Endothelial cell of coronary artery (primary cell): ENCODE data around the gene RASSF1. TPM values are rescaled to one million over a fixed set of nuclear protein-coding genes. Genes with fewer than 3 reads are reported as not detected.

ENCODE experiments used
- total RNA-seq: library from RNA; depleted of rRNA; stranded (reverse); fragments of >200 nt; gene quantifications from 2 replicates; pipeline ENCODE4 v1.2.3, GENCODE V29; 2014

RASSF1 gene
- total RNA-seq = 12.7 and 24.0 TPM in 2 replicates

GRCh38 chr3:50340448-50341329 lies at the start of gene RASSF1:
RASSF1 (minus strand) TSS chr3:50340836; CDS start chr3:50340805, 31 bp downstream.

DNA sequence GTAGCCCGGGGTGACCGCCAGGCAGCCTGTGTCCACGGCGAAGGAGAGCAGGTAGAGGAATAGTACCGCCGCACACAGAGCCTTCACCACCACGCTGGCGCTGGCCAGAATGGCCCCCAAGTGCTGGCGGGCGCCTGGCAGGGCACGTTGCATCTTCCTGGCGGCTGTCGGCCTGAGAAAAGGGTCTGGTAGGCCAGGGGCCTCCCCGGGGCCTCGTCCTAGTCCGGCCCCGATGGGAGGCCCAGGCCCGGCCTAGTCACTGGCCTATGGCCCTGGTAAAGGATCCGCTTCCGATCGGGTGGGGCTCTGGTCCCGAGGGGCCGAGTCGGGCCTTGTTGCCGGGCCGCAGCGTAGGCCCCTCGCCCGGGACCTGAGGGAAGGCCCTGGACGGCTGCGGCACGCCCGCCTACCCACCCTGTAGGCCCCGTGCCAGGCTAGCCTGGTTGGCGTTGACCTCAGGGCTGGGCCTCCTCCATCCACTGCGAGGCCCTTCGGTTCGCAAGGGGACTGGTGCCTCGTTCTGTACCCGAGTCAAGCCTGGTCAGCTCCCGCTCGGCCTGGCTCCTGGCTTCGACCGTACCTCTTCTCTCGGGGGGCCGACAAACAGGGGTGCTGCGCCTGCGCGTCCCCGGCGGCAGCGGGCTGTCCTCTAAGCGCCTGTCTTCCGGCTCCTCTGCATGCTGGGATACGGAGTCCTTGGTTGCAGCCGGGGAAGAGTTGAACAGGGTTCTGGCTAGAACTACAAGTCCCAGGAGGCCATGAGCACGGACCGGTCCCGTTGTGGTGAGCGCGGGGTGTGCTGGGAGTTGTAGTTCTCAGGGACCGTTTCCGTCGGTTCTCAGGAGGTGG lies 18.5 kb upstream of the RASSF1 start, which contains the start of gene TMEM115:
Gene TMEM115, minus strand, starts transcription at position 611 of the 849 bp plus-strand sequence. Its CDS starts 458 bp downstream, at position 153.

GRCh38 chr3:50350527-50351322 lies 10.1 kb upstream of the RASSF1 start, which contains the start of the genes CYB561D2 and NPRL2:
CYB561D2 (plus strand) TSS chr3:50350862; CDS start chr3:50351434, 572 bp downstream.
NPRL2 (minus strand) TSS chr3:50350775; CDS start chr3:50350652, 123 bp downstream.

DNA sequence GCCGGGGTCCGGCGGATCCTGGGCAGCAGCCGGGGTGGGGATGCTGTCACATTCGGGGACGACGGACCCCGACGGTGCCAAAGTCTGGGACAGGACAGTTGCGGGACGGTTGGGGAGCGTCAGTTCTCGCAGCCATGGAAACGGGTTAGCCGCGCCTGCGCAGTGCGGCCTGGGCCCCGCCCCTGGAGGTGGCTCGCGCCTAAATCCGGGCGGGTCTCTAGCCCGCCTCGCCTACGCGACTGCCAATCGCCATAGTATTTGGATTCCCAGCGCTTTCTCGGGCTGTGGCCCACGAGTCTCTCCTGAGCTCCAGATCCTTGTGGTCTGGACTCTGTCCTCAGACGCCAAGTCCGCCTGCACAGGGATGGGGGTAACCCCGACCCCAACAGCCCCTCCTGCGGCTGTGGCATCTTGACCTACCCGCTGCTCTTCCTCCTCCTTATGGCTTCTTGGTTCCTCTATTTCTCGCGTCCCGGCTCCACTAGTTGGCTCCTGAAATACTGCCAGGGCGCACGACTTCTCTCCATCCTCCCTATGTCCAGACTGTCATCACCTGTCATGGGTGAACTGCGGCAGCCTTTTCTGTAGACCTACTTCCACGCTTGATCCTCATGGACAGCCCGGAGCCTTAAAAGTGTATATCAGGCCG lies 5.1 kb upstream of the RASSF1 start, which contains the start of gene ZMYND10:
Gene ZMYND10, minus strand, starts transcription at position 147 of the 649 bp plus-strand sequence. CDS start 153 bp downstream, outside the sequence.

GRCh38 chr3:50327943-50328691 lies 12.5 kb downstream of the RASSF1 start, which contains the start of gene TUSC2:
TUSC2 (minus strand) TSS chr3:50328223; CDS start chr3:50328099, 124 bp downstream.

GRCh38 chr3:50322386-50323091 lies 18.1 kb downstream of the RASSF1 start, which contains the start of gene HYAL2:
HYAL2 (minus strand) TSS chr3:50322745; CDS start chr3:50320489, 2,256 bp downstream.

DNA sequence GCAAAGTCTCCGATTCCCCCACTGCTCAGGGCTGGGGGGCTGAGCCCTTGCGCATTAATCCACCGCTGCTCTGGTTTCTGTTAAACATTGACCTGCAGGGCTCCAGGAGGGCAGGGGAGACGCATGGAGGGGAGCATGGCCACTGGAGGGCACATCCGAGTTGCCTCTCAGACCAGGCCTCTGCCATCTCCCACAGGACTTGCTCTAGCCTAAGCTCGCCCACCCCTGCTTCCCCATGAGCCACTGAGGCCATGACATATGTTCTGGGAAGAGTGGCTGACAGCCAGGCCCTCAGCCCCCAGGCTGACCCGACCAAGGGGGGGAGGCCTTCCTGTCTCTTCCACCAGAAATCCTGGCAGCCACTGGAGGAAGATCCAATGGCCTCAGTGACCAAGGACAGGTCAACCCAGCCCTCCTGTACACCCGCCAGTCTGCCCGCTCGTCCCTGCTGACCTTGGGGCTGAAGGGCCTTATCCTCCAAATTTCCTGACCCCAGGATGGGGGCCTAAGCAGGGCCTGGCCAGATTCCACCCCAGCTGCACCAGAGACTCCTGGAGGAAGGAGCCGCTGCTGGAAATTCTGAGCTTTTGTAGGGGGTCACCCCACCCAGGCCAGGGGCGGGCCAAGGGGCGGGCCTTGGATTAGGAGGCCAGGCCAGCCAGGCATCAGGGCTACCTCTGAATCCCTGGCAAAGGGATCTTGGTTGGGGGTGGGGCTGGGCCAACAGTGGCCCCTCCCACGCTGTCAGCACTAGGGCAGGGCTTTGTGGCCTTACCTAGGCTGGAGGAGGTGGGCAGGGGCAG lies 37.4 kb downstream of the RASSF1 start, which contains the start of gene HYAL1:
Gene HYAL1, minus strand, starts transcription at position 562 of the 803 bp plus-strand sequence. CDS start 618 bp downstream, outside the sequence.

DNA sequence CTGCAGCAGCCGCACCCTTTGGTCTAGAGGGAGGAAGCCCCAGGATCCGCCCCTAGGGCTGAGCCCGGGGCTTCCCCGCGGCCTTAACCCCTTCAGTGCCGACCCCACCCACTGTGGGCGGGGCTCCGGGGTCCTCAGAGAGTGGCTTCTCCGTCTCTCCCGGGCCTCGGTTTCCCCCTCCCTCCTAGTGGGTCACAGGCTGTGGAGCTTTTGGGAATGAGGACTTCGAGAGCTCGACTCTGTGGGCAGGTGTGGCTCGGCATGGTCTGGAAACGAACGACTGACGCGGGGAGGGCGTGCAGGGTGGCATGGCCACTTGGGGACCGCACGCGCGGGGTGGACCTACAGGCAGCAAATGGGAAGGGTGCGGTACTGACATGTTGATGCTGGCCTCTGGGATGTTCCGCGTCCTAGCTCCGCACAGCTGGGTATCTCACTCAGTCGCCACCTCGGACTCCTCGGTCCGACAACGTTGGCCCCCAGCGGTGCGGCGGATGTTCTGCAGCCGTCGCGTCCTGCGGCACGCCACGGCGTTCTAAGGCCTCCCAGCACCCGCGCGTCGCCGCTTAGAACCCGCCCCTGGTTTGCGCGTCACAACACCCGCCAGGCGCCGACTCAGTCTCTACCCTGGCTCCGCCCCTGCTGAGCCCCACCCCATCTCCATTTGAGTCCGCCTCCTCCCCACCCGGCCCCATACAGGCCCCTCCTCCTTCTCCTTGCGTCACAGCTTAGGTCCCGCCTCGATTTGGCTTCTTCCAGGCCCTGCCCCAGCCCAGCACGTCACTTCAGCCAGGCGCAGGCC lies 41.6 kb downstream of the RASSF1 start, which contains the start of the genes HYAL3 and NAA80:
Gene HYAL3, minus strand, starts transcription at position 570 of the 802 bp plus-strand sequence. CDS start 3,803 bp downstream, outside the sequence.
Gene NAA80, minus strand, starts transcription at position 570 of the 802 bp plus-strand sequence. CDS start 1,942 bp downstream, outside the sequence.

DNA sequence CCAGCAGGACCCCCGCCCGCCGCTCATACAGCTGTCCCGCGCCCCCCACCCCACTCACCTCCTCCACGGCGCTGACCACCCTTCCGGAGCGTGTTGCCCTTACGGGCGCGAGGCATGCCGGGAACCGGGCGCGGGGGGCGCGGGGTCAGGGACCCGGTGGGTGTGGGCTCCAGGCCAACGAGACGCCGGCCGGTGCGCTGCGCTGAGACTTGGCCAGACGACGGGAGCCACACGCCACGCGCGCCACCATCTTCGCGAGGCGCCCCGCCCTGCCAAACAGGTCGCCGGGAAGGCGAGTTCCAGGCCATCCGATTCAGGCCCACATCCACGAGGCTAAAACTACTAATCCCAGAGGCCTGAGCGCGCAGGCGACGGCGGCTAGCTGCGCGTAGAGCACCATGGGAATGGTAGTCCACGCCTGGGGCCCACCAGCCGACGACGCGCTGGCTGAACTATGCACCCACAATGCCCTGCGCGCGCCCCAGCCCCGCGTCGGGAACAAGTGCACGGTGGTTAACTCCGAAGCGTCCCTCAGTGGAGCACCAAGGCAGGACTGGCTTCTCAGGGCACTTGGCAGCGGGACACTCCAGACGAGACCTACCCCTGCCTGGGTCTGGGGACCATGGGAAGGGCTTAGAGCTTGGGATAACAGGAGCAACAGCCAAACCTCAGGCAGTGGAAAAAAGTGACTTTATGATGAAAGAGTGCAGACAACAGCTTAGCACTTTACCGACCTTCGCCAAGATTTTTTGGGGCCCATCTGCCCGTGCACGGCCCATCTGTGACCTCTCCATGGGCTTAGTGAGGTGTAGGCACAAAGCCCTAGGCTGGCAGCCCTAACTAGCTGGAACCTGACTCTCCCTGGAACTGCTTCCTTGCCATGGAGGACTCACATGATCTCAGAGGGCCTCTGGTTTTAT lies 48.2 kb downstream of the RASSF1 start, which contains the start of gene IFRD2:
Gene IFRD2, minus strand, starts transcription at position 271 of the 920 bp plus-strand sequence. Its CDS starts 155 bp downstream, at position 116.

Other genes with a start within 250 kb of the RASSF1 start
- 93.7 and 138 TPM in 2 replicates for gene SEMA3F, start 185.5 kb downstream of the RASSF1 start, total RNA-seq
- gene GNAT1, start 149.2 kb downstream of the RASSF1 start, total RNA-seq = 0.54 TPM in 1 of 2 replicates, not detected in the other
- gene SLC38A3, start 135.6 kb downstream of the RASSF1 start, total RNA-seq = 0.09 TPM in 1 of 2 replicates, not detected in the other
- gene GNAI2, start 104.6 kb downstream of the RASSF1 start, total RNA-seq = 572 and 692 TPM in 2 replicates
- gene SEMA3B, start 71.7 kb downstream of the RASSF1 start, total RNA-seq = 0.27 and 1.3 TPM in 2 replicates
- gene LSMEM2, start 61.7 kb downstream of the RASSF1 start, total RNA-seq = not detected in 2 replicates
- 93.4 and 118 TPM in 2 replicates for gene IFRD2, start 48.4 kb downstream of the RASSF1 start, total RNA-seq
- 6.2 and 6.8 TPM in 2 replicates for gene HYAL3, start 41.4 kb downstream of the RASSF1 start, total RNA-seq
- gene NAA80, start 41.4 kb downstream of the RASSF1 start, total RNA-seq = 1.5 and 2.2 TPM in 2 replicates
- 0.99 and 1.8 TPM in 2 replicates for gene HYAL1, start 37.3 kb downstream of the RASSF1 start, total RNA-seq
- 442 and 623 TPM in 2 replicates for gene HYAL2, start 18.1 kb downstream of the RASSF1 start, total RNA-seq
- gene TUSC2, start 12.6 kb downstream of the RASSF1 start, total RNA-seq = 18.4 and 22.7 TPM in 2 replicates
- gene ZMYND10, start 4.9 kb upstream of the RASSF1 start, total RNA-seq = 0.36 and 0.38 TPM in 2 replicates
- gene NPRL2, start 9.9 kb upstream of the RASSF1 start, total RNA-seq = 18.9 and 19.9 TPM in 2 replicates
- gene CYB561D2, start 10.0 kb upstream of the RASSF1 start, total RNA-seq = 18.0 and 21.7 TPM in 2 replicates
- 31.0 and 38.5 TPM in 2 replicates for gene TMEM115, start 18.7 kb upstream of the RASSF1 start, total RNA-seq
- not detected in 2 replicates for gene CACNA2D2, start 162.8 kb upstream of the RASSF1 start, total RNA-seq
- gene C3orf18, start 226.9 kb upstream of the RASSF1 start, total RNA-seq = 2.2 and 4.8 TPM in 2 replicates
- 9.5 and 12.6 TPM in 2 replicates for gene HEMK1, start 228.7 kb upstream of the RASSF1 start, total RNA-seq